ENCODE measurements around the gene DMBX1.

GRCh38 chr1:46522969-46523320, 33.3 kb downstream of the DMBX1 start:
- TF ChIP-seq CTCF (IDR thresholded peaks at IDR 0.05; ENCODE audit: low read depth, low read length, poor library complexity, severe bottlenecking) (no peak), EZH2phosphoT487 (IDR thresholded peaks at IDR 0.05; ENCODE audit: borderline replicate concordance, low read length) (no peak)
